Muscle of leg (tissue), 11 donors: ENCODE data around the gene CAPS. TPM values are rescaled to one million over a fixed set of nuclear protein-coding genes. Genes with fewer than 3 reads are reported as not detected.
A peak's percentile ranks its signal among the peaks of the same experiment; 100 is the strongest.

ENCODE experiments used
- DNase-seq: peaks from one replicate; pipeline ENCODE4 v3.0.0; 2013
- H3K27ac ChIP-seq: one replicate; pipeline ENCODE4 v1.5.1; 2013; ENCODE audit warnings: mild to moderate bottlenecking, low read length, control low read depth
- H3K27me3 ChIP-seq: one replicate; pipeline ENCODE4 v1.6.1; 2013; ENCODE audit warnings: low read length; ENCODE audit not compliant: control insufficient read depth, insufficient read depth
- H3K36me3 ChIP-seq: one replicate; pipeline ENCODE4 v1.6.1; 2013; ENCODE audit warnings: low read length; ENCODE audit not compliant: control insufficient read depth, insufficient read depth
- H3K4me1 ChIP-seq: one replicate; pipeline ENCODE4 v1.6.1; 2013; ENCODE audit warnings: low read length; ENCODE audit not compliant: control insufficient read depth, insufficient read depth
- H3K4me3 ChIP-seq: one replicate; pipeline ENCODE4 v1.5.1; 2013; ENCODE audit warnings: low read length, control low read depth
- H3K9me3 ChIP-seq: replicated peaks from 2 replicates; pipeline ENCODE4 v1.6.1; 2013; ENCODE audit warnings: low read depth, low read length; ENCODE audit not compliant: control insufficient read depth
- WGBS: methylation state at CpG from one replicate; pipeline ENCODE4 v1.1.5; 2013; ENCODE audit warnings: missing lambda C conversion rate; ENCODE audit not compliant: insufficient coverage; 5-methylcytosine and 5-hydroxymethylcytosine counted together
- polyA plus RNA-seq, 8 donors: library from polyadenylated mRNA; unstranded; fragments of 120-200 nt; gene quantifications; one replicate each; pipeline versions ENCODE4 v1.2.1 to v1.2.3, GENCODE V29; 2013; ENCODE audit warnings: inconsistent platforms in 1 of 8, low replicate concordance in 1 of 8; ENCODE audit not compliant: insufficient read length in 8 of 8, insufficient read depth in 1 of 8
- total RNA-seq: library from RNA; stranded (reverse); fragments of 120-200 nt; gene quantifications from one replicate; pipeline ENCODE4 v1.2.4, GENCODE V29; 2013

Gene CAPS
- total and polyA plus RNA-seq, 9 donors: 3.9 to 10.1 (median 6.3) TPM

- WGBS: 77% methylated on average over 15 of the region's 21 CpGs
- DNase-seq: no peak
- Histone ChIP-seq H3K9me3 (no peaks in the 10 kb centered on the region), H3K27me3 (no peaks in the 10 kb centered on the region), H3K27ac (no peak overlapping the region), H3K4me1 (peaks cover 52% of the 10 kb centered on the region), H3K4me3 (no peak overlapping the region), H3K36me3 (peaks cover 77% of the 10 kb centered on the region)
Observed at GRCh38 chr19:5932609-5933262, 18.7 kb downstream of the CAPS start.

- Histone ChIP-seq H3K36me3 (peaks cover 75% of the 10 kb centered on the region), H3K4me1 (peaks cover 48% of the 10 kb centered on the region), H3K9me3 (no peaks in the 10 kb centered on the region), H3K27me3 (no peaks in the 10 kb centered on the region), H3K27ac (no peak overlapping the region), H3K4me3 (no peak overlapping the region)
- no peak for DNase-seq
- WGBS: 61% methylated on average over 13 of the region's 20 CpGs
Observed at GRCh38 chr19:5933391-5934068, 19.5 kb downstream of the CAPS start.

- peaks cover 71% of the 10 kb centered on the region for H3K36me3 ChIP-seq
- 61% methylated on average over 4 of the region's 5 CpGs for WGBS
Observed at GRCh38 chr19:5934069-5934401, 20.0 kb downstream of the CAPS start.

GRCh38 chr19:5934774-5935472 lies 20.9 kb downstream of the CAPS start:
- H3K4me1 ChIP-seq: peaks cover 50% of the 10 kb centered on the region
- no peak overlapping the region for H3K4me3 ChIP-seq
- DNase-seq: peak; percentile 88
- peaks cover 70% of the 10 kb centered on the region for H3K36me3 ChIP-seq
- H3K27ac ChIP-seq: peak overlapping the region; percentile 79
- no peaks in the 10 kb centered on the region for H3K9me3 ChIP-seq
- WGBS: 7% methylated on average over 3 of the region's 16 CpGs
- H3K27me3 ChIP-seq: no peaks in the 10 kb centered on the region

More at GRCh38 chr19:5934069-5934401, 20.0 kb downstream of the CAPS start:
- no peaks in the 10 kb centered on the region for H3K9me3 ChIP-seq
- no peak overlapping the region for H3K4me3 ChIP-seq
- peaks cover 48% of the 10 kb centered on the region for H3K4me1 ChIP-seq
- peak overlapping the region; percentile 79 for H3K27ac ChIP-seq
- no peak for DNase-seq
- no peaks in the 10 kb centered on the region for H3K27me3 ChIP-seq

GRCh38 chr19:5935473-5936291 lies 21.6 kb downstream of the CAPS start:
- Histone ChIP-seq H3K4me1 (peaks cover 50% of the 10 kb centered on the region), H3K4me3 (no peak overlapping the region), H3K36me3 (peaks cover 70% of the 10 kb centered on the region), H3K27me3 (no peaks in the 10 kb centered on the region), H3K9me3 (no peaks in the 10 kb centered on the region), H3K27ac (peak overlapping the region; percentile 69)
- 38% methylated on average over 22 of the region's 25 CpGs for WGBS
- no peak for DNase-seq

- 82% methylated on average over 9 of the region's 9 CpGs for WGBS
- H3K27ac ChIP-seq: peak overlapping the region; percentile 69
- H3K9me3 ChIP-seq: no peaks in the 10 kb centered on the region
- H3K27me3 ChIP-seq: no peaks in the 10 kb centered on the region
- H3K4me1 ChIP-seq: peaks cover 55% of the 10 kb centered on the region
- no peak for DNase-seq
- H3K4me3 ChIP-seq: no peak overlapping the region
- peaks cover 70% of the 10 kb centered on the region for H3K36me3 ChIP-seq
Observed at GRCh38 chr19:5936292-5936592, 22.2 kb downstream of the CAPS start.

GRCh38 chr19:5937550-5937949 lies 23.5 kb downstream of the CAPS start:
- peaks cover 65% of the 10 kb centered on the region for H3K4me1 ChIP-seq
- no peak for DNase-seq
- H3K27me3 ChIP-seq: no peaks in the 10 kb centered on the region
- WGBS: 65% methylated on average over 3 of the region's 10 CpGs
- H3K9me3 ChIP-seq: no peaks in the 10 kb centered on the region
- no peak overlapping the region for H3K4me3 ChIP-seq
- H3K36me3 ChIP-seq: peaks cover 61% of the 10 kb centered on the region
- no peak overlapping the region for H3K27ac ChIP-seq

GRCh38 chr19:5940260-5941208 lies 26.5 kb downstream of the CAPS start:
- H3K27me3 ChIP-seq: no peaks in the 10 kb centered on the region
- no peak overlapping the region for H3K27ac ChIP-seq
- no peak for DNase-seq
- WGBS: 73% methylated on average over 15 of the region's 21 CpGs
- peaks cover 50% of the 10 kb centered on the region for H3K36me3 ChIP-seq
- no peaks in the 10 kb centered on the region for H3K9me3 ChIP-seq
- H3K4me3 ChIP-seq: no peak overlapping the region
- peaks cover 59% of the 10 kb centered on the region for H3K4me1 ChIP-seq

GRCh38 chr19:5941673-5942072 lies 27.6 kb downstream of the CAPS start:
- no peak for DNase-seq
- Histone ChIP-seq H3K27me3 (no peaks in the 10 kb centered on the region), H3K36me3 (peaks cover 49% of the 10 kb centered on the region), H3K4me3 (no peak overlapping the region), H3K9me3 (no peaks in the 10 kb centered on the region), H3K4me1 (peaks cover 53% of the 10 kb centered on the region), H3K27ac (no peak overlapping the region)
- WGBS: 52% methylated on average over 8 of the region's 11 CpGs
